Caki2 (cell line): Measurements from ENCODE around the gene TUBA3E. TPM values are rescaled to one million over a fixed set of nuclear protein-coding genes. Genes with fewer than 3 reads are reported as not detected.
A peak's percentile ranks its signal among the peaks of the same experiment; 100 is the strongest.
"Not testable (repeated sequence)": the region's sequence is repeated elsewhere in the genome, so short reads cannot be mapped to it uniquely, and the experiment has no call there.

Source experiments
- DNase-seq: peaks from one replicate; pipeline ENCODE4 v3.0.0-alpha.2; 2015; ENCODE audit warnings: low read depth
- in situ Hi-C: cut with HindIII; loops from 2 replicates; pipeline ENCODE4 v1.10.0; 2016; ENCODE audit warnings: low sequenced_read_pairs, low pct_unique_long_range_greater_than_20kb, mixed read lengths
- total RNA-seq: library from RNA; depleted of rRNA; stranded (reverse); fragments of >200 nt; shearing (Covaris generic); gene quantifications from 2 replicates; pipeline ENCODE4 v1.2.3, GENCODE V29; 2014; ENCODE audit warnings: low replicate concordance

The TUBA3E gene
- total RNA-seq, 1 experiment from 2014 or later: not detected

DNA sequence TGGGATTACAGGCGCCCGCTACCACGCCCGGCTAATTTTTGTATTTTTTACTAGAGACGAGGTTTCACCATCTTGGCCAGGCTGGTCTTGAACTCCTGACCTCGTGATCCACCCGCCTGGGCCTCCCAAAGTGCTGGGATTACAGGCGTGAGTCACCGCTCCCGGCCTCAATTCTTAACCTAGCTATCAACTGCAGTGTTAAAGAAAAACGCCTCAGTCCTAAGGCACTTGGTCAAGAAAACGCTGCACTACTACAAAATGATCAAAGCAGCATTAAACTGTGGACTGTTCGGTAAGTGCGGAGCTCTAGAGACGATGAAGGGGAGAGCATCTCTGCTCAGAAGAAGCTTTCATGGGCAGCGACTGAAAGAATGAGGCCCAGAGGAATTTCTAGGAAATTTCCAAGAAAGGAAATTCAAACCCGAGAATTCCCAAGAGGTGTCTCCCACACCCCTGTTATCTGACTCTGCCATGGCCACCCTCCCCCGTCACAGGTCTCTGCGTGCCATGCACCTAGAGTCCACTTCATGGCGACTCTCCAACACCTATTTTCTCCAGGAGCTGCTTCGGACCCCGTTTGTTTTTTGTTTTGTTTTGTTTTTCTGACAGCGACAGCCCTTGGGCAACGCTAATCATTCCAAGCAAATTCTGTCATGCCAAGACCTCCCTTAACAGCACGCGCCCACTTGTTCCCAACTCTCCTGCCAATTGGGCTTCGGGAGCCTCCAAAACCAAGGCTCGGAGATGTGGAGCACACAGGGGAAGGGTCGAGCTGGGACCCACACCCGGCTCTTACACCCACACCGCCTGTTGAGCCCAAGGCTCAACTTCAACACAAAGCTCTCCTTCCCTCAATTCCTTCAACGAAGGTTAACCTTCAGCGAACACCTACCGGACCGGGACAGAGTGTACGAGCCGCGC, 17.6 kb downstream of the TUBA3E start:
- in situ Hi-C loops: not testable (repeated sequence)
- DNase-seq: peak; percentile 19

DNA sequence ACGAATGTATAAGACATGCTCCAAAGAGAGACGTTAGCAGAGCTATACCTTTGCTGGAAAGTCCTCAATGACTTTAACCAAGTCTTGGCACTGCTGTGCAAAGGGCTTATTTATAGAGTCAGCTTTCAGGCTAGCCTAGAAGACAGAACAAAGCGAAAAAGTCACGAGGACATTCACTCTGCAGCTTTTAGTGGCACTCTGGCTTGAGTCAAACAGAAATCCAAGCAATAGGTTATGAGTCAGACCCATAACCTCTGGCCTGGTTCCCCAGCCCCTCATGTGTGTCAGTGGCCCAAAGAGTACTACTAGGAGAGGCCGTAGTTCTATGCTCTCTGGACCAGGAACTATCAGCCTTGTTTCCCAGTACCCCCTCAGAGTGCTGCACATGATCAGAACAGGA, 23.4 kb downstream of the TUBA3E start:
- in situ Hi-C loops, DNase-seq: not testable (repeated sequence)

DNA sequence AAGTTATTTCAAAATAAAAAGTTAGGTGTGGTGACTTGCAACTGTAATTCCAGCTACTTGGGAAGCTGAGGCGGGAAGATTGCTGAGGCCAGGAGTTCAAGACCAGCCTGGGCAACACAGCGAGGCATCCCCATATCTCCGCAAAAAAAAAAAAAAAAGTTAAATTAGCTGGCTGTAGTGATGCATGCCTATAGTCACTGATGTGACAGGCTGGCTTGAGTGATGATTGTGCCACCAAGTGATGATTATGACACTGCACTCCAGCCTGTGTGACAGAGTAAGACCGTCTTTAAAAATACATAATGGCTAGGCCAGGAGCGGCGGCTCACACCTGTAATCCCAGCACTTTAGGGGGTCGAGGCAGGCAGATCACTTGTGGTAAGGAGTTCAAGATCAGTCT, 28.3 kb downstream of the TUBA3E start:
- DNase-seq: no peak

GRCh38 chr2:130169163-130169562, 29.1 kb downstream of the TUBA3E start:
- DNase-seq, in situ Hi-C loops: not testable (repeated sequence)

More for the DNA sequence above, 28.3 kb downstream of the TUBA3E start:
- in situ Hi-C loops: no loop called here

DNA sequence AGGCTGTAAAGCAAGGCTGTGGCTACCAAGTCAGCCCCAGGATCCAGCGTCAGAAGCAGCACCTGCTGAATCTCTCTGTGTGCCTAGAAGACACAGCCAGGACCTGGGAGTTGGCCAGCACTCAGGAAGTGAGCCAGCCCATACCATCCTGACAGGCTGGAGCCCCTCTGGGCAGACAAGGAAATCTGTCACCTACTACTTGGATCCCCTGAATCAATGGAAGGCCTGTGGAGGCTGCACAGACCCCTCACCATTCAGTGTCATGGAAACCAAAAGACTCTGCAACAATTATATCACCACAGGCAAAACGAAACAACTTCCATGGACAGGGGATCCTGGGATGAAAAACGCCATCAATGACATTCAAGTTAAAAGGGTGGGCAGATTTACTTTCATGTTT, 31.6 kb downstream of the TUBA3E start:
- DNase-seq, in situ Hi-C loops: not testable (repeated sequence)

DNA sequence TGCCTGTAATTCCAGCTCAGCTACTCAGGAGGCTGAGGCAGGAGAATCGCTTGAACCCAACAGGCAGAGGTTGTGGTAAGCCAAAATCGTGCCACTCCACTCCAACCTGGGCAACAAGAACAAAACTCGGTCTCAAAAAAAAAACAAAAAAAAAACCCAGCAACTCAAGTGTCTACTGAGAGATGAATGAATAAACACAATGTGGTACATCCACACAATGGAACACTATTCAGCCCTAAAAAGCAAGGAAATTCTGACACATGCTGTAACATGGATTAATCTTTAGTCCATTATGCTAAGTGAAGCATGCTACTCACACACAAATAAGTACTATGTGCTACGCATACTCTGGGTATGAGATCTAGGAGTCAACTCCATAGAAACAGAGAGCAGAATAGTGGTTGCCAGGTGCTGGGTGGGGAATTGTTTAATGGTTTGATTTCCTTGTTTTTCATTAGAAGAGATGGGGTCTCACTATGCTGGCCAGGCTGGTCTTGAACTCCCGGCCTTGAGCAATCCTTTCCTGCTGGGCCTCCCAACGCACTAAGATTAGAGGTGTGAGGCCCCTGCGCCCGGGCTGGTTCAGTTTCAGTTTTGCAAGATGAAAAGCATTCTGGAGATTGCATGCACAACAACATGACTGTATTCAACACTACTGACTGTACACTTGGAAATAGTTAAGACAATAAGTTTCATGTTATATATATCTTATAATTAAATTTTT, 32.8 kb downstream of the TUBA3E start:
- DNase-seq: no peak
- in situ Hi-C loops: no loop called here

DNA sequence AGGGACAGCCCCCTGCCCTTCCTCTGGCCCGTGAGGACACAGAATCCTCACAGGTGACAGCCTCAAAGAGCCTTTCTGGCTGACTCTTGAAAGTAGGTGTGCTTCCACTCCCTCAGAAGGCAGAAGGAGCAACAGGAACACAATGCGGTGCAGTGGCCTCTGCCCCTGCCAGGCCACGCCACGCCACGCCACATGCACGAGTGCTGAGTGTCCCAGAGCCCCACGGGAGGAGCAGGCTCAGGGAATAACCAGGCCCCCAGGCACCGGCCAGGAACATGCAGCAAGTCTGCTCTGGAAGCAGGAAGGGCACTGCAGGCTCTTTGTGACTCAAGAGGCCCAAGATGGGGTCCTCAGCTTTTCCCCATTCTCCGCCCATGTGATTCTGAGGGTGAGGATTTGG, 35.3 kb downstream of the TUBA3E start:
- in situ Hi-C loops: no loop called here
- DNase-seq: no peak

DNA sequence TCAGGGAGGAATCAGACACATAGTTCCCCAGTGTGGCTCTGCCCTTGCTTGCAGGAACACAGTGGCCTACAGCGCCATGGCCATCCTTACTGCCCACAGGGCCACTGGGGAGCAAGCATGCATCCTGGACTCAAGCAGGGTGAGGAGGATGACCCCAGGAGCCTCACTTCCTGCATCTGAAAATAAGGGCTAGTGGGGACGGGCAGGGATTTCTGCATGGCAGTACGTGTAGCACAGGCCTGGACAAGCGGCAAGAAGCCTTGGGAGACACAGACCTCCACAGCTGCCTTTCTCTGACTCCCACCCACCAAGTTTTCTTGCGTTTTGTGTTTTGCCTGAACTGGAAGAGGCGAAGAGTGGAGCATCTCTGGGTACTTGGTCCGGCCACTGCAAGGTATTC, 35.8 kb downstream of the TUBA3E start:
- in situ Hi-C loops: not testable (repeated sequence)

DNA sequence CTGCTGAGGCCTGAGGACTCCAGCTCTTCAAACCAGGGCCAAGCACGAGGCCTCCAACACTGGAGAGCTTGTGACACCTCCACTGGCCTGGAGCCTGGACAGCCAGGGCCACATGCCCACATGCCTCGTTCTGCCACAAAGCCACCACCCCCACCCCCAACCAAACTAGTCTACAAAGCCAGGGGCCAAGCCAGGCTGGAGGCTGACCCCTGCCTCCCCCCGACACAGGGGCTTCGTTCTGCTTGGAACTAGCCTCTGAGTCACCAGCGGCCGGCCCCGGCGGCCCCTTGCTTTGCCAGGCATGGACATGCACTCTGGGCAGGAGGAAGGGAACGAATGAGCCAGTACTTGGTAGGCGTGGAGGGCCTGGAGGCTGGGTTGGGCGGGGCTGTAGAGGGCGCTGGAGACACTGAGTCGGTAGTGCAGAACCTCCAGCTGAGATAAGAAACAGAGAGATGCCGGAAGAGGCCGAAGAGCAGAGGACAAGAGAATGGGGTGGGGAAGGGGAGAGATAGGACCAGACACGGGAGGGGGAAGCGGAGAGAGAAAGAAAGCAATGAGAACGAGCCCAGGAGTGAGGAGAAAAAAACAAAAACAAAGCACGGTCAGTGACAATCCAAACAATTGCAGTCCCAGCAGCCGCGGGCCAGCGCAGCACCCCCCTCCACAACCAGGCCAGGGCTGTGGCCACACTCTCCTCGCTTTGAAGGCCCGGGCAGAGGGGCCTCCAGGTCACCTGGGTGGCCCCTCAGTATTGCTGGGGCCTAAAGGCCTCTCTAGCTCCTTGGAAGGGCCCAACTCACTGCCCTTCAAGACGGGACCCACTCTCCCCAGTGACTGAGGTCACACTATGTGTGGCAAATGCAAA, 37.2 kb downstream of the TUBA3E start:
- peak; percentile 81 for DNase-seq
- in situ Hi-C loops: not testable (repeated sequence)

More for the DNA sequence above, 35.8 kb downstream of the TUBA3E start:
- DNase-seq: not testable (repeated sequence)

DNA sequence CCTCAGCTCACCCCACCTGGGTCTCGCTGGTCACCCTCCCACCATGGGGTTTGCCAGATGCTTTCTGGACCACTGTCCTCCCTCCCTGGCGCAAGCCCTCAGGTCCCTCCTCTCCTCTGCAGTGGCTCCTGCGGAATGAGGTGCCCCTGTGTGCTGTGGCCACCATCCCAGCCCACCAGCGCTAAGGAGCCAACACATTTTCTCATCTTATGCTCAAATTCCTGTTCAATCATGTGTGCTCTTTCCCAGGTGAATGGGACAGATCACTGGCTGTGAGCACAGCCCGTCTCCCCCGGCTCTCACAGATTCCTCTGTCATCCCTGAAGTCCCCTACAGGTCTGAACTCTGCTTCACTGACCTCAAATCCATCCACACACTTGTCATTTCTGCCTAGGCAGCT, 38.1 kb downstream of the TUBA3E start:
- in situ Hi-C loops: no loop called here
- peak; percentile 41 for DNase-seq

DNA sequence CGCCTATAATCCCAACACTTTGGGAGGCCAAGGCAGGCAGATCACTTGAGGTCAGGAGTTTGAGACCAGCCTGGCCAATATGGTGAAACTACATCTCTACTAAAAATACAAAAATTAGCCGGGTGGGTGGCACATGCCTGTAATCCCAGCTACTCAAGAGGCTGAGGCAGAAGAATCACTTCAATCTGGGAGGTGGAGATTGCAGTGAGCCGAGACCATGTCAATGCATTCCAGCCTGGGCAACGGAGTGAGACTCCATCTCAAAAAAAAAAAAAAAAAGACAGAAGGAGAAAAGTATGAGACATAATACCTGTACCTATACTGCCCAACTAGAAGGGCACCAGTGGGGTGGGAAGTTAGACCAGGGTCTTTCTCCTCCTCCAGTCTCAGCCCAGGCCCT, 38.9 kb downstream of the TUBA3E start:
- peak; percentile 44 for DNase-seq
- in situ Hi-C loops: not testable (repeated sequence)

DNA sequence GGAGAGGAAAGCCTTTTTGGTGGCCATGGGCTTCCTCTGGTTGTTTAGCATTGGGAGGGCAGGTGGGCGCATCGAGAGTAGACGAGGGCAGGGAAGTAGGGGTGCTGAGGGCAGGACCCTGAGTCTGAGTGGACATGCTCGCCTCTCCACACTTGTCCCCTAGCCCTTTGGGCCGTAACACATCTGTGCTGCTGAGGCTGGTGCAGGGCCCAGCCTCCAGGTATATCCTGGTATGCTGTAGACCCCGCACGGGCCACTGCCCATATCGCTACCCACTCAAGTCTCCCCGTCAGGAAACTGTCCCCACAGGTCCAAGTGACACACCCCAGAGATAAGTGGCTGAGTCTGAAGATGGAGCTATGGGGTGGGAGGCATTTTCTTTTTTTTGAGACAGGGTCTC, 39.6 kb downstream of the TUBA3E start:
- in situ Hi-C loops: no loop called here
- DNase-seq: no peak

DNA sequence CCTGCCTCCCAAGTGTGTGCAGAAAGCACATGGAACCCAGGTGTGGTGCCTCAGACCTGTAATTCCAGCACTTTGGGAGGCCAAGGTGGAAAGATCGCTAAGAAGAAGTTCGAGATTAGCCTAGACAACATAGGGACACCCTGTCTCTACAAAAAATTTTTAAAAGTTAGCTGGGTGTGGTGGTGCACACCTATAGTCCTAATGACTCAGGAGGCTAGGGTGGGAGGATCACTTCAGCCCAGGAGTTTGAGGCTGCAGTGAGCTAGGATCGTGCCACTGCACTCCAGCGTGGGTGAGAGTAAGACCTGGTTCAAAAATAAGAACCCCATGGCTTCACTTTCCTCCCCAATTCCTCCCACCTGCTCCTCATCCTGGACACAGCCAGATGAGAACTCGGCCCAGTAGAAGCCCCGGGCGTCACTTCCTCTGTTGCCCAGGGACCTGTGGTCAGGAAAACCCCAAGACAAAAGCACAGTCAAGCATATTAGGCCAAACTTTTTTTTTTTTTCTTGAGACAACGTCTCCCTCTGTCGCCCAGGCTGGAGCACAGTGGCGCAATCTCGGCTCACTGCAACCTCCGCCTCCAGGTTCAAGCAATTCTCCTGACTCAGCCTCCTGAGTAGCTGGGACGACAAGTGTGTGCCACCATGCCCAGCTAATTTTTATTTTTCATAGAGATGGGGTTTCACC, 40.3 kb downstream of the TUBA3E start:
- in situ Hi-C loops, DNase-seq: not testable (repeated sequence)

- DNase-seq, in situ Hi-C loops: not testable (repeated sequence)
Measured at GRCh38 chr2:130157354-130157753, 40.9 kb downstream of the TUBA3E start.

DNA sequence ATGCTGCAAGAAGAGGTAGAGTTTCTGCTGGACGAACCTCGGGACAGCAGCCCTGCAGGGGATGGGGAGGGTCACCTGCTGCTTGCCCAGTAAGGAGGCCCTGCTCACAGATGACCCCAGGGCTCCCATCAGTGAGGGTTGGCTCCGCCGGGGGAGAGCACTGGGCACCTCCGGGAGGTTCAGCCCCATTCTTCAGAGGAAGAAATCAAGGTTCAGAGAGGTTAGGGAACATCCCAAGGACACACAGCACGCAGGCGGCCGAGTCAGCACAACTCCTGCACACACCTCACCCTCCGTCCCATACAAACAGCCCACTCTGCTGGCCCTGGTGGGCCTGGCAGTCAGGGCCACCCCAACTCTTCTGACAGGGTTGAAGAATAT, 41.6 kb downstream of the TUBA3E start:
- no peak for DNase-seq
- in situ Hi-C loops: no loop called here

GRCh38 chr2:130155956-130156623, 42.1 kb downstream of the TUBA3E start:
- peak; percentile 57 for DNase-seq
- in situ Hi-C loops: not testable (repeated sequence)
